HepG2 (cell line): ENCODE measurements around the gene SIK3. TPM values are rescaled to one million over a fixed set of nuclear protein-coding genes. Genes with fewer than 3 reads are reported as not detected.

Experiments used
- ATAC-seq: fragments of 200-7000 bp; cut with Tn5 transposase; 3 replicates; pipeline ENCODE4 v1.9.1; 2020; ENCODE audit warnings: mild to moderate bottlenecking, moderate library complexity
- BruUV-seq: library from RNA; stranded (reverse); fragments of 400-500 nt; replicated peaks from 2 replicates; lab custom pipeline; 2021; lab: Mats Ljungman, UMichigan
- CTCF ChIA-PET: fragments of 300-600 bp; formaldehyde crosslinking; extraction: SDS; loops from one replicate; lab custom pipeline; 2021; ENCODE audit warnings: low total read pairs, inconsistent platforms, low intra/inter-chr PET ratio; lab: Yijun Ruan, JAX
- POLR2A ChIA-PET: fragments of 350-600 bp; sonication (Branson Sonifier 250); formaldehyde crosslinking; loops from one replicate; lab custom pipeline; 2020; ENCODE audit warnings: antibody characterized with exemption, inconsistent platforms; lab: Yijun Ruan, JAX
- DNase-seq: peaks from one replicate; pipeline ENCODE4 v3.0.0-alpha.2; 2015; ENCODE audit warnings: low spot score
- FAIRE-seq: peaks from 3 replicates; lab custom pipeline; 2011; peaks lifted over from hg19 to GRCh38; lab: Jason Lieb, UNC
- H2AFZ ChIP-seq: one replicate; pipeline ENCODE4 v1.6.1; 2011; ENCODE audit warnings: low read length, inconsistent platforms
- H3K27ac ChIP-seq: fragments of 300-600 bp; 3 replicates; pipeline ENCODE4 v1.8.0; 2011; ENCODE audit warnings: mixed run types, mild to moderate bottlenecking, mixed read lengths, low read length, inconsistent platforms; ENCODE audit not compliant: insufficient read depth; ENCODE audit errors: extremely low read length
- H3K27me3 ChIP-seq, 2 experiments: fragments of 200-600 bp in 1 of 2; 2 replicates in 1 of 2; 3 replicates in 1 of 2; pipeline versions ENCODE4 v1.6.0 to v1.8.0; 2011; ENCODE audit warnings: low read length in 2 of 2, mild to moderate bottlenecking in 2 of 2, moderate library complexity in 2 of 2, inconsistent platforms in 1 of 2; ENCODE audit not compliant: insufficient read depth in 2 of 2, control insufficient read depth in 1 of 2
- H3K36me3 ChIP-seq, 2 experiments: fragments of 200-600 bp in 1 of 2; replicated peaks in 1 of 2; 2 replicates in 1 of 2; 3 replicates in 1 of 2; pipeline versions ENCODE4 v1.5.1 to v1.8.0; 2011; ENCODE audit warnings: low read length in 2 of 2, inconsistent platforms in 1 of 2; ENCODE audit not compliant: insufficient read depth in 2 of 2, control insufficient read depth in 1 of 2
- H3K4me1 ChIP-seq: 2 replicates; pipeline ENCODE4 v1.5.1; 2012; ENCODE audit warnings: low read length, inconsistent platforms; ENCODE audit not compliant: insufficient read depth
- H3K4me2 ChIP-seq: 2 replicates; pipeline ENCODE4 v1.6.0; 2011; ENCODE audit warnings: low read depth, low read length, inconsistent platforms
- H3K4me3 ChIP-seq, 3 experiments: fragments of 200-600 bp in 1 of 3; sonication (generic), shearing (Covaris generic) in 1 of 3; replicated peaks in 1 of 3; 2 replicates each; pipeline ENCODE4 v1.5.1; 2011 to 2016; ENCODE audit warnings: low read length in 3 of 3, inconsistent platforms in 2 of 3, low read depth in 2 of 3, mild to moderate bottlenecking in 2 of 3, control low read depth in 1 of 3, mixed read lengths in 1 of 3; ENCODE audit not compliant: insufficient read depth in 1 of 3
- H3K79me2 ChIP-seq: one replicate; pipeline ENCODE4 v1.6.1; 2011; ENCODE audit warnings: low read length, inconsistent platforms; ENCODE audit not compliant: insufficient read depth
- H3K9ac ChIP-seq: 2 replicates; pipeline ENCODE4 v1.6.0; 2011; ENCODE audit warnings: mild to moderate bottlenecking, low read depth, low read length, inconsistent platforms; ENCODE audit not compliant: insufficient read depth
- H3K9me3 ChIP-seq: 2 replicates; pipeline ENCODE4 v1.5.1; 2012; ENCODE audit warnings: mild to moderate bottlenecking, low read length
- H4K20me1 ChIP-seq: 2 replicates; pipeline ENCODE4 v1.6.0; 2011; ENCODE audit warnings: inconsistent platforms, mild to moderate bottlenecking, low read length, moderate library complexity; ENCODE audit not compliant: insufficient read depth
- CCDC6 ChIP-seq: sonication (generic); formaldehyde crosslinking; IDR thresholded peaks from 2 replicates; pipeline ENCODE4 v1.8.1; 2022; ENCODE audit warnings: mild to moderate bottlenecking, missing genetic modification reagents, moderate library complexity
- FOSL1 ChIP-seq: sonication (generic); formaldehyde crosslinking; IDR thresholded peaks from 2 replicates; pipeline ENCODE4 v1.9.0; 2021; ENCODE audit warnings: missing genetic modification reagents, borderline replicate concordance
- MYC ChIP-seq: sonication (generic); formaldehyde crosslinking; IDR thresholded peaks from 2 replicates; pipeline ENCODE4 v1.9.0; 2021; ENCODE audit warnings: missing genetic modification reagents, borderline replicate concordance
- REL ChIP-seq: sonication (generic); formaldehyde crosslinking; conservative IDR thresholded peaks from 2 replicates; pipeline ENCODE4 v1.8.0; 2022; ENCODE audit warnings: mild to moderate bottlenecking, missing genetic modification reagents, moderate library complexity
- RELA ChIP-seq: sonication (generic); formaldehyde crosslinking; IDR thresholded peaks from 2 replicates; pipeline ENCODE4 v1.4.0; 2020; ENCODE audit warnings: missing genetic modification reagents
- SIN3B ChIP-seq: fragments of 150-350 bp; IDR thresholded peaks from 2 replicates; pipeline ENCODE4 v1.6.1; 2014; ENCODE audit warnings: low read length
- SMC3 ChIP-seq: IDR thresholded peaks from 2 replicates; pipeline ENCODE4 v1.6.1; 2011; ENCODE audit warnings: low read length, improper control_type of control experiment
- XRCC5 ChIP-seq: fragments of 200-400 bp; formaldehyde crosslinking; optimal IDR thresholded peaks from 2 replicates; pipeline ENCODE3; 2017; ENCODE audit warnings: mild to moderate bottlenecking, low read length
- ZBTB14 ChIP-seq: sonication (generic); formaldehyde crosslinking; IDR thresholded peaks from 2 replicates; pipeline ENCODE4 v1.4.0; 2020; ENCODE audit warnings: missing genetic modification reagents
- ZBTB42 ChIP-seq: sonication (generic); formaldehyde crosslinking; IDR thresholded peaks from 2 replicates; pipeline ENCODE4 v1.5.0; 2020; ENCODE audit warnings: mild to moderate bottlenecking, missing genetic modification reagents
- ZFP90 ChIP-seq: sonication (generic); formaldehyde crosslinking; IDR thresholded peaks from 2 replicates; pipeline ENCODE4 v1.8.0; 2022; ENCODE audit warnings: missing genetic modification reagents, mild to moderate bottlenecking, inconsistent platforms, borderline replicate concordance
- ZNF619 ChIP-seq: sonication (generic); formaldehyde crosslinking; IDR thresholded peaks from 2 replicates; pipeline ENCODE4 v1.4.0; 2020; ENCODE audit warnings: mild to moderate bottlenecking, missing genetic modification reagents
- ZNF670 ChIP-seq: sonication (generic); formaldehyde crosslinking; IDR thresholded peaks from 2 replicates; pipeline ENCODE4 v1.8.0; 2022; ENCODE audit warnings: mild to moderate bottlenecking, missing genetic modification reagents, borderline replicate concordance
- WGBS: methylation state at CpG from one replicate; pipeline ENCODE4 v1.1.6; 2017; ENCODE audit warnings: low lambda C conversion rate; 5-methylcytosine and 5-hydroxymethylcytosine counted together
- in situ Hi-C: cut with HindIII; loops from 2 replicates; pipeline ENCODE4 v1.10.0; 2017; ENCODE audit warnings: low pct_unique_long_range_greater_than_20kb; ENCODE audit not compliant: extremely low pct_ligation_motif_present
- intact Hi-C: fragments of 100-400 bp; cut with micrococcal nuclease; formaldehyde crosslinking; loops from one replicate; pipeline ENCODE4 v1.10.0; 2022; ENCODE audit not compliant: unreplicated experiment
- polyA plus RNA-seq, 8 experiments: library from polyadenylated mRNA; depleted of rRNA in 3 of 8; stranded (reverse) in 7 of 8; unstranded in 1 of 8; fragments of >200 nt; fragmentation: Illumina TruSeq in 4 of 8; extraction: Trizol in 4 of 8; gene quantifications; 2 replicates each; pipeline versions ENCODE4 v1.2.1 to v1.2.3, GENCODE V29; 2011 to 2016; ENCODE audit warnings: low read depth in 4 of 8, missing spikeins in 1 of 8, mixed read lengths in 1 of 8; ENCODE audit not compliant: insufficient read depth in 1 of 8
- total RNA-seq, 5 experiments: library from RNA; depleted of rRNA; stranded (reverse); fragments of >200 nt; fragmentation: Illumina TruSeq; extraction: Trizol; gene quantifications; 2 replicates each; pipeline ENCODE4 v1.2.3, GENCODE V29; 2016; ENCODE audit warnings: low read depth in 1 of 5

Gene SIK3
- total and polyA plus RNA-seq, 2 of the 13 experiments (the other 11 are each of a cell fraction or from before 2014, with no cell fraction given) = 5.7 to 9.8 TPM

GRCh38 chr11:116953530-116954285 lies 144.5 kb downstream of the SIK3 start (continued):
- TF ChIP-seq ZBTB42 (CRISPR knock-in tag) = no peak

GRCh38 chr11:116951762-116952161 lies 146.5 kb downstream of the SIK3 start:
- in situ Hi-C loops = no loop called here
- no peak overlapping the region for H3K4me2 ChIP-seq
- WGBS = 96% methylated on average over 3 of the region's 3 CpGs
- ATAC-seq = no peak
- H3K27ac ChIP-seq = no peak overlapping the region
- H4K20me1 ChIP-seq = no peaks in the 10 kb centered on the region
- H3K9ac ChIP-seq = no peak overlapping the region
- TF ChIP-seq ZNF670 (CRISPR knock-in tag) (no peak), REL (CRISPR knock-in tag) (no peak), RELA (CRISPR knock-in tag) (no peak), FOSL1 (CRISPR knock-in tag) (no peak), ZBTB14 (CRISPR knock-in tag) (no peak), CCDC6 (CRISPR knock-in tag) (no peak), ZNF619 (CRISPR knock-in tag) (no peak), SIN3B (no peak), XRCC5 (no peak), ZFP90 (no peak), SMC3 (no peak), MYC (CRISPR knock-in tag) (no peak)
- TF ChIP-seq, all 625 proteins: peak for 0
- peaks cover 1% of the 10 kb centered on the region; the same call in 1 of the 2 replicates for H3K4me1 ChIP-seq
- intact Hi-C loops = no loop called here
- no peaks in the 10 kb centered on the region for H3K9me3 ChIP-seq
- ChIA-PET POLR2A (interaction anchor here (0.7 kb wide), 1 partner anchor 122 kb away, joined by 3 read pairs; the partner anchor contains the start of gene APOC3), CTCF (no interaction called here)
- BruUV-seq = no TSS peak
- no peak for FAIRE-seq
- H3K27me3 ChIP-seq = no peaks in the 10 kb centered on the region; a peak in 1 of 5 replicates
- H2AFZ ChIP-seq = no peak overlapping the region
- H3K4me3 ChIP-seq = no peak overlapping the region
- no peaks in the 10 kb centered on the region for H3K79me2 ChIP-seq
- DNase-seq = no peak
- peaks cover 13 to 43% of the 10 kb centered on the region in 2 experiments for H3K36me3 ChIP-seq
